Transverse colon (tissue), 4 donors: ENCODE data around the gene WDR7. TPM values are rescaled to one million over a fixed set of nuclear protein-coding genes. Genes with fewer than 3 reads are reported as not detected.

Experiments
- DNase-seq: peaks from one replicate; pipeline ENCODE4 v3.0.0-alpha.2; 2019
- H3K27ac ChIP-seq, 4 donors: fragments of 200-600 bp; sonication (generic); 2 replicates each; pipeline ENCODE4 v1.5.1; 2016 to 2018; ENCODE audit warnings: inconsistent platforms in 4 of 4
- H3K27me3 ChIP-seq: fragments of 200-600 bp; sonication (generic); 2 replicates; pipeline ENCODE4 v1.5.1; 2017; ENCODE audit warnings: inconsistent platforms
- H3K36me3 ChIP-seq, 4 donors: fragments of 200-600 bp; sonication (generic); 2 replicates each; pipeline ENCODE4 v1.5.1; 2017 to 2019; ENCODE audit warnings: inconsistent platforms in 4 of 4
- H3K4me1 ChIP-seq, 4 donors: fragments of 200-600 bp; sonication (generic); 2 replicates each; pipeline ENCODE4 v1.5.1; 2017 to 2020; ENCODE audit warnings: inconsistent platforms in 4 of 4
- H3K4me3 ChIP-seq, 4 donors: fragments of 200-600 bp; sonication (generic); 1 replicate in 1 of 4; 2 replicates in 3 of 4; pipeline versions ENCODE4 v1.5.1 to v1.6.1; 2017 to 2019; ENCODE audit warnings: inconsistent platforms in 4 of 4
- H3K9me3 ChIP-seq, 2 donors: fragments of 200-600 bp; sonication (generic); 2 replicates each; pipeline ENCODE4 v1.5.1; 2017 to 2019; ENCODE audit warnings: inconsistent platforms in 2 of 2
- CTCF ChIP-seq, 5 experiments: fragments of 200-600 bp in 3 of 5; fragments of 450-650 bp in 2 of 5; sonication (generic) in 3 of 5; IDR thresholded peaks; 1 replicate in 2 of 5; 2 replicates in 3 of 5; pipeline ENCODE4 v1.5.1; 2016 to 2017; ENCODE audit warnings: antibody characterized with exemption in 5 of 5, inconsistent platforms in 3 of 5, mild to moderate bottlenecking in 2 of 5, moderate library complexity in 1 of 5
- EP300 ChIP-seq: sonication (generic); formaldehyde crosslinking; IDR thresholded peaks from one replicate; pipeline ENCODE4 v1.6.1; 2017; ENCODE audit warnings: antibody characterized with exemption, low read depth
- POLR2A ChIP-seq: fragments of 450-650 bp; IDR thresholded peaks from one replicate; pipeline ENCODE4 v1.6.1; 2016; ENCODE audit warnings: antibody characterized with exemption, mild to moderate bottlenecking, moderate library complexity
- POLR2AphosphoS5 ChIP-seq, 3 donors: sonication (generic); formaldehyde crosslinking; IDR thresholded peaks; one replicate each; pipeline ENCODE4 v1.6.1; 2016; ENCODE audit warnings: antibody characterized with exemption in 3 of 3
- WGBS, 2 donors: methylation state at CpG; one replicate each; pipeline ENCODE4 v1.1.5; 2018; ENCODE audit warnings: low coverage in 1 of 2; 5-methylcytosine and 5-hydroxymethylcytosine counted together
- in situ Hi-C, 4 donors: fragments of 200-750 bp; cut with MboI; loops; one replicate each; pipeline versions ENCODE4 v1.15.0 to v1.15.1; 2017; ENCODE audit warnings: low sequenced_read_pairs in 3 of 4, low pct_ligation_motif_present in 1 of 4, low pct_unique_long_range_greater_than_20kb in 1 of 4
- intact Hi-C: fragments of 100-400 bp; cut with DNase I; formaldehyde crosslinking; loops from one replicate; pipeline ENCODE4 v1.15.1; 2023; ENCODE audit warnings: low total_unique reads
- total RNA-seq, 4 donors: library from RNA; depleted of rRNA; stranded (reverse); fragments of >200 nt; gene quantifications; one replicate each; pipeline ENCODE4 v1.1.0, GENCODE V29; 2016

The WDR7 gene
- total RNA-seq, 4 donors from 2014 or later, result 14.9 to 37.5 (median 27.9) TPM

- WGBS, 2 donors, result 91% methylated on average over 1 of the region's 1 CpG; no CpG with 5 or more reads in 1 of the 2 donors
- Histone ChIP-seq H3K4me1 (no peaks in the 10 kb centered on the region), H3K27ac (no peak overlapping the region), H3K27me3 (no peaks in the 10 kb centered on the region), H3K4me3 (no peak overlapping the region), H3K36me3 (no peaks in the 10 kb centered on the region), H3K9me3 (no peaks in the 10 kb centered on the region)
- in situ Hi-C loops, result no loop called here
- TF ChIP-seq CTCF (IDR thresholded peaks at IDR 0.05), result no peak
- no peak for TF ChIP-seq EP300
- TF ChIP-seq POLR2AphosphoS5 (IDR thresholded peaks at IDR 0.05), result no peak
- no peak for TF ChIP-seq POLR2A
- no peak for DNase-seq
- intact Hi-C loops, result no loop called here
Observed at GRCh38 chr18:56884511-56884910, 233.4 kb downstream of the WDR7 start.

- in situ Hi-C loops, result no loop called here
- Histone ChIP-seq H3K4me3 (no peak overlapping the region), H3K4me1 (peaks cover 0 to 3% (median 0%) of the 10 kb centered on the region in 4 donors), H3K27me3 (no peaks in the 10 kb centered on the region), H3K36me3 (no peaks in the 10 kb centered on the region), H3K9me3 (no peaks in the 10 kb centered on the region), H3K27ac (no peak overlapping the region)
- DNase-seq, result no peak
- intact Hi-C loops, result no loop called here
- WGBS, 2 donors, result 75 to 86% methylated on average over 1 of the region's 1 CpG
- no peak for TF ChIP-seq EP300
- no peak for TF ChIP-seq POLR2AphosphoS5 (IDR thresholded peaks at IDR 0.05)
- no peak for TF ChIP-seq POLR2A
- no peak for TF ChIP-seq CTCF (IDR thresholded peaks at IDR 0.05)
Observed at GRCh38 chr18:56888978-56889377, 237.8 kb downstream of the WDR7 start.

GRCh38 chr18:56889621-56890020 lies 238.5 kb downstream of the WDR7 start:
- H3K27me3 ChIP-seq, result no peaks in the 10 kb centered on the region
- H3K36me3 ChIP-seq, result no peaks in the 10 kb centered on the region
- DNase-seq, result no peak
- TF ChIP-seq EP300, result no peak
- TF ChIP-seq POLR2A, result no peak
- TF ChIP-seq CTCF (IDR thresholded peaks at IDR 0.05), result no peak
- no peak for TF ChIP-seq POLR2AphosphoS5 (IDR thresholded peaks at IDR 0.05)
- peaks cover 0 to 3% (median 0%) of the 10 kb centered on the region in 4 donors for H3K4me1 ChIP-seq
- no peaks in the 10 kb centered on the region for H3K9me3 ChIP-seq
- H3K4me3 ChIP-seq, result no peak overlapping the region
- H3K27ac ChIP-seq, result no peak overlapping the region
- 89 to 90% methylated on average over 2 of the region's 2 CpGs for WGBS, 2 donors
- in situ Hi-C loops, result no loop called here
- intact Hi-C loops, result no loop called here

- no peak overlapping the region for H3K27ac ChIP-seq
- no peak for DNase-seq
- H3K36me3 ChIP-seq, result no peaks in the 10 kb centered on the region
- WGBS, 2 donors, result 71% methylated on average over 1 of the region's 1 CpG; no CpG with 5 or more reads in 1 of the 2 donors
- peaks cover 0 to 3% (median 0%) of the 10 kb centered on the region in 4 donors for H3K4me1 ChIP-seq
- no peaks in the 10 kb centered on the region for H3K27me3 ChIP-seq
- H3K4me3 ChIP-seq, result no peak overlapping the region
- no peaks in the 10 kb centered on the region for H3K9me3 ChIP-seq
- no peak for TF ChIP-seq POLR2A
- no peak for TF ChIP-seq EP300
- TF ChIP-seq CTCF (IDR thresholded peaks at IDR 0.05), result no peak
- no peak for TF ChIP-seq POLR2AphosphoS5 (IDR thresholded peaks at IDR 0.05)
- in situ Hi-C loops (no loop called here), intact Hi-C loops (no loop called here)
Observed at GRCh38 chr18:56890632-56891031, 239.5 kb downstream of the WDR7 start.
